DOHH2 (cell line): Measurements from ENCODE around the gene DAGLA.

Source experiments
- H3F3A ChIP-seq: fragments of 200-600 bp; sonication (generic), shearing (Covaris generic); 2 replicates; pipeline ENCODE4 v1.6.0; 2016; ENCODE audit warnings: antibody characterized with exemption, mild to moderate bottlenecking; ENCODE audit not compliant: control insufficient read depth, insufficient read depth
- H3K27ac ChIP-seq: fragments of 200-600 bp; sonication (generic); 2 replicates; pipeline ENCODE4 v1.5.1; 2014; ENCODE audit warnings: low read depth, mild to moderate bottlenecking, low read length, moderate library complexity
- H3K27me3 ChIP-seq: fragments of 200-600 bp; sonication (generic); 2 replicates; pipeline ENCODE4 v1.6.1; 2014; ENCODE audit warnings: mild to moderate bottlenecking, low read length, mixed read lengths; ENCODE audit not compliant: control insufficient read depth
- H3K36me3 ChIP-seq: fragments of 200-600 bp; sonication (generic); 2 replicates; pipeline ENCODE4 v1.6.1; 2014; ENCODE audit warnings: mild to moderate bottlenecking, low read length, moderate library complexity, mixed read lengths; ENCODE audit not compliant: control insufficient read depth
- H3K4me1 ChIP-seq: fragments of 200-600 bp; sonication (generic); 2 replicates; pipeline ENCODE4 v1.6.1; 2014; ENCODE audit warnings: mild to moderate bottlenecking, low read length, mixed read lengths; ENCODE audit not compliant: control insufficient read depth
- H3K4me2 ChIP-seq: fragments of 200-600 bp; sonication (generic); 2 replicates; pipeline ENCODE4 v1.6.0; 2014; ENCODE audit warnings: mild to moderate bottlenecking, low read length, moderate library complexity
- H3K4me3 ChIP-seq: fragments of 200-600 bp; sonication (generic); 2 replicates; pipeline ENCODE4 v1.5.1; 2014; ENCODE audit warnings: mild to moderate bottlenecking, low read length, mixed read lengths
- H3K79me2 ChIP-seq: fragments of 200-600 bp; sonication (generic); 2 replicates; pipeline ENCODE4 v1.6.1; 2014; ENCODE audit warnings: mild to moderate bottlenecking, low read length, mixed read lengths; ENCODE audit not compliant: control insufficient read depth
- H3K9me2 ChIP-seq: fragments of 200-600 bp; sonication (generic); replicated peaks from 2 replicates; pipeline ENCODE4 v1.6.1; 2014; ENCODE audit warnings: mild to moderate bottlenecking, low read length, mixed read lengths; ENCODE audit not compliant: control insufficient read depth
- H3K9me3 ChIP-seq: fragments of 200-600 bp; sonication (generic); 2 replicates; pipeline ENCODE4 v1.6.1; 2014; ENCODE audit warnings: antibody characterized with exemption, low read length, mixed read lengths; ENCODE audit not compliant: control insufficient read depth, insufficient read depth
- H4K20me1 ChIP-seq: fragments of 200-600 bp; sonication (generic); 2 replicates; pipeline ENCODE4 v1.6.0; 2014; ENCODE audit warnings: low read depth, mild to moderate bottlenecking, antibody characterized with exemption, low read length, moderate library complexity; ENCODE audit not compliant: control insufficient read depth, insufficient read depth
- CTCF ChIP-seq: fragments of 200-600 bp; sonication (generic); IDR thresholded peaks from one replicate; pipeline ENCODE4 v1.5.1; 2014; ENCODE audit warnings: antibody characterized with exemption, mild to moderate bottlenecking, low read depth, low read length; ENCODE audit not compliant: poor library complexity, severe bottlenecking
- EZH2phosphoT487 ChIP-seq: fragments of 200-600 bp; sonication (generic); IDR thresholded peaks from 2 replicates; pipeline ENCODE4 v1.6.1; 2017; ENCODE audit warnings: borderline replicate concordance, mild to moderate bottlenecking, antibody characterized with exemption, low read length, moderate library complexity, mixed read lengths

Gene DAGLA

GRCh38 chr11:61679893-61680621 lies at the start of gene DAGLA:
TSS of gene DAGLA (plus strand) at chr11:61680391. CDS start at chr11:61720156, 39,765 bp downstream.
- Histone ChIP-seq H3K4me2 (peak within 1 kb of the TSS; percentile 37; the same call in 1 of the 2 replicates), H3K4me3 (peak within 1 kb of the TSS; percentile 22; the same call in 1 of the 2 replicates), H3K27ac (no peak within 1 kb of the TSS), H3K27me3 (peaks cover 20% of the 10 kb centered on the region), H3K9me3 (no peaks in the 10 kb centered on the region), H3K79me2 (no peaks in the 10 kb centered on the region), H3K36me3 (no peaks in the 10 kb centered on the region), H4K20me1 (no peaks in the 10 kb centered on the region; the same call in 1 of the 2 replicates), H3K9me2 (no peaks in the 10 kb centered on the region), H3K4me1 (no peaks in the 10 kb centered on the region), H3F3A (no peaks in the 10 kb centered on the region)
- TF ChIP-seq EZH2phosphoT487 = no peak
- peak; percentile 67 for TF ChIP-seq CTCF

GRCh38 chr11:61632096-61632495 lies 48.1 kb upstream of the DAGLA start:
- no peaks in the 10 kb centered on the region for H3K27me3 ChIP-seq
- H3K4me1 ChIP-seq = no peaks in the 10 kb centered on the region
- no peak overlapping the region for H3K4me2 ChIP-seq

GRCh38 chr11:61635304-61635703 lies 44.9 kb upstream of the DAGLA start:
- TF ChIP-seq EZH2phosphoT487 = no peak
- no peak for TF ChIP-seq CTCF
- no peaks in the 10 kb centered on the region for H3K79me2 ChIP-seq
- H3K4me3 ChIP-seq = no peak overlapping the region
- no peak overlapping the region for H3K27ac ChIP-seq
- no peak overlapping the region for H3K4me2 ChIP-seq
- H4K20me1 ChIP-seq = no peaks in the 10 kb centered on the region
- no peaks in the 10 kb centered on the region for H3K4me1 ChIP-seq
- H3K9me3 ChIP-seq = no peaks in the 10 kb centered on the region
- no peaks in the 10 kb centered on the region for H3K27me3 ChIP-seq
- H3F3A ChIP-seq = no peaks in the 10 kb centered on the region
- no peaks in the 10 kb centered on the region for H3K36me3 ChIP-seq
- H3K9me2 ChIP-seq = no peaks in the 10 kb centered on the region

More at GRCh38 chr11:61632096-61632495, 48.1 kb upstream of the DAGLA start:
- Histone ChIP-seq H3K4me3 (no peak overlapping the region), H3F3A (no peaks in the 10 kb centered on the region), H3K9me2 (no peaks in the 10 kb centered on the region), H3K36me3 (no peaks in the 10 kb centered on the region), H3K9me3 (no peaks in the 10 kb centered on the region), H4K20me1 (no peaks in the 10 kb centered on the region), H3K79me2 (no peaks in the 10 kb centered on the region), H3K27ac (no peak overlapping the region)
- TF ChIP-seq CTCF = no peak
- TF ChIP-seq EZH2phosphoT487 = no peak
